Measurements from ENCODE around the gene HNRNPR. TPM values are rescaled to one million over a fixed set of nuclear protein-coding genes. Genes with fewer than 3 reads are reported as not detected.

Gene HNRNPR
- 146 TPM for total RNA-seq (ENCODE audit: unreplicated experiment)
- long read RNA-seq, full-length matches to known transcripts = 36 of 109 reads
- long read RNA-seq, partial matches to known transcripts = 28 of 109 reads
- long read RNA-seq, other reads (novel, unspliced or antisense) = 45 of 109 reads

- no peaks in the 10 kb centered on the region for H3K36me3 Mint-ChIP-seq (ENCODE audit: low read depth, unreplicated experiment)
- no peak for TF ChIP-seq CTCF (IDR thresholded peaks at IDR 0.05; ENCODE audit: unreplicated experiment)
- H3K4me3 Mint-ChIP-seq (ENCODE audit: unreplicated experiment) = peak within 1 kb of the TSS; percentile 93
These were observed at the start of gene HNRNPR for GRCh38 chr1:23344111-23344986. TSS of gene HNRNPR (minus strand) at chr1:23344284. CDS start at chr1:23341008, 3,276 bp downstream.

DNA sequence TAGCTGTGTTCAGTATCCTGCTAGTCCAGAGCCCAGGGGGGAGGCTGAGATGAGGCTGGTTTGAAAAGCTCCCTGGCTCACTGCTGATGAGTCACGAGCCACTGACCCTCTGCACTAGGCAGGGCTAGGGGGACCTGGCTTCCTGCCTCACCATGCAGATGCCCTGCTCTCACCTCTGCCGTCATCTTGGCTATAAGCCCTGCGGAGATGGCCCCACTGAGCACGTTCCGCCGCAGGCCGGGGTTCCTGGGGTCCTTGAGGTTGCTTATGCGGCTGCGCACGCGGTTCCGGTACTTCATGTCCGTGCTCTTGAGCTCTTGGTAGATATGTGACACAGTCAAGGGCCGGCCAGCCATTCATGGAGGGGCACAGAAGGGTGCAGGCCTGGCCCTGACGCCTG, 49.6 kb upstream of the HNRNPR start:
- DNase-seq (ENCODE audit: low spot score) = no peak

More at GRCh38 chr1:23344111-23344986, at the start of gene HNRNPR:
- H3K4me1 Mint-ChIP-seq (ENCODE audit: unreplicated experiment) = peaks cover 28% of the 10 kb centered on the region
- peak; percentile 100 for DNase-seq (ENCODE audit: low spot score)
- H3K27me3 Mint-ChIP-seq (ENCODE audit: unreplicated experiment) = no peaks in the 10 kb centered on the region
- peak within 1 kb of the TSS; percentile 93 for H3K27ac Mint-ChIP-seq (ENCODE audit: unreplicated experiment)
- no peaks in the 10 kb centered on the region for H3K9me3 Mint-ChIP-seq (ENCODE audit: unreplicated experiment)

GRCh38 chr1:23392125-23392855, 48.2 kb upstream of the HNRNPR start:
- Mint-ChIP-seq H3K4me3 (ENCODE audit: unreplicated experiment) (no peak overlapping the region), H3K36me3 (ENCODE audit: low read depth, unreplicated experiment) (peaks cover 3% of the 10 kb centered on the region), H3K9me3 (ENCODE audit: unreplicated experiment) (no peaks in the 10 kb centered on the region), H3K4me1 (ENCODE audit: unreplicated experiment) (peaks cover 19% of the 10 kb centered on the region), H3K27ac (ENCODE audit: unreplicated experiment) (no peak overlapping the region), H3K27me3 (ENCODE audit: unreplicated experiment) (peaks cover 7% of the 10 kb centered on the region)
- no peak for DNase-seq (ENCODE audit: low spot score)
- no peak for TF ChIP-seq CTCF (IDR thresholded peaks at IDR 0.05; ENCODE audit: unreplicated experiment)

More for the DNA sequence above, 49.6 kb upstream of the HNRNPR start:
- peaks cover 5% of the 10 kb centered on the region for H3K36me3 Mint-ChIP-seq (ENCODE audit: low read depth, unreplicated experiment)
- H3K27ac Mint-ChIP-seq (ENCODE audit: unreplicated experiment) = no peak overlapping the region
- no peak for TF ChIP-seq CTCF (IDR thresholded peaks at IDR 0.05; ENCODE audit: unreplicated experiment)
- H3K27me3 Mint-ChIP-seq (ENCODE audit: unreplicated experiment) = peaks cover 14% of the 10 kb centered on the region
- H3K4me1 Mint-ChIP-seq (ENCODE audit: unreplicated experiment) = peaks cover 19% of the 10 kb centered on the region
- no peak overlapping the region for H3K4me3 Mint-ChIP-seq (ENCODE audit: unreplicated experiment)
- no peaks in the 10 kb centered on the region for H3K9me3 Mint-ChIP-seq (ENCODE audit: unreplicated experiment)

GRCh38 chr1:23389837-23390321, 45.8 kb upstream of the HNRNPR start:
- TF ChIP-seq CTCF (IDR thresholded peaks at IDR 0.05; ENCODE audit: unreplicated experiment) = no peak

More at GRCh38 chr1:23389837-23390321, 45.8 kb upstream of the HNRNPR start:
- Mint-ChIP-seq H3K36me3 (ENCODE audit: low read depth, unreplicated experiment) (peaks cover 3% of the 10 kb centered on the region), H3K27ac (ENCODE audit: unreplicated experiment) (no peak overlapping the region), H3K4me1 (ENCODE audit: unreplicated experiment) (peaks cover 22% of the 10 kb centered on the region), H3K4me3 (ENCODE audit: unreplicated experiment) (no peak overlapping the region), H3K27me3 (ENCODE audit: unreplicated experiment) (peaks cover 9% of the 10 kb centered on the region), H3K9me3 (ENCODE audit: unreplicated experiment) (no peaks in the 10 kb centered on the region)
- DNase-seq (ENCODE audit: low spot score) = no peak

All from endothelial cell (in vitro differentiated cells).